ENCODE results near the gene DAZL. TPM values are rescaled to one million over a fixed set of nuclear protein-coding genes. Genes with fewer than 3 reads are reported as not detected.

The DAZL gene
- total RNA-seq, 1 donor from 2014 or later = 0.10 TPM

DNA sequence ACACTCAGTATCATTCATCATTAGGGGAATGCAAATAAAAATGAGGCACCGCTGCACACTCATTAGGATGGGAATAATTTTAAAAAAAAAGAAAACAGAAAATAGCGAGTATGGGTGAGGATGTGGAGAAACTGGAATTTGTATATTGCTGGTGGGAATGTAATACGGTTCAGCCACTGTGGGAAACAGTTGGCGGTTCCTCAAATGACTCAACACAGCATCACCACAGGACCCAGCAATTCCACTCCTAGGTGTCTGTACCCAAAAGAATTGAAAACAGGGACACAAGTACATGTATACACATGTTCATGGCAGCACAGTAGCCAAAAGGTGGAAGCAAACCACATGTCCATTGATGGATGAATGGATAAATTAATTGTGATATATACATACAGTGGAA, 56.5 kb downstream of the DAZL start:
- no peaks in the 10 kb centered on the region for H3K9me3 Mint-ChIP-seq
- H3K4me1 Mint-ChIP-seq (ENCODE audit: low read depth) = peaks cover 39% of the 10 kb centered on the region
- H3K27me3 Mint-ChIP-seq (ENCODE audit: insufficient read depth) = peaks cover 6% of the 10 kb centered on the region
- intact Hi-C loops (cut with micrococcal nuclease) = no loop called here
- H3K27ac Mint-ChIP-seq = no peak overlapping the region
- no peak overlapping the region for H3K4me3 Mint-ChIP-seq
- no peaks in the 10 kb centered on the region for H3K36me3 Mint-ChIP-seq (ENCODE audit: low read depth)
- DNase-seq (ENCODE audit: low spot score) = no peak

DNA sequence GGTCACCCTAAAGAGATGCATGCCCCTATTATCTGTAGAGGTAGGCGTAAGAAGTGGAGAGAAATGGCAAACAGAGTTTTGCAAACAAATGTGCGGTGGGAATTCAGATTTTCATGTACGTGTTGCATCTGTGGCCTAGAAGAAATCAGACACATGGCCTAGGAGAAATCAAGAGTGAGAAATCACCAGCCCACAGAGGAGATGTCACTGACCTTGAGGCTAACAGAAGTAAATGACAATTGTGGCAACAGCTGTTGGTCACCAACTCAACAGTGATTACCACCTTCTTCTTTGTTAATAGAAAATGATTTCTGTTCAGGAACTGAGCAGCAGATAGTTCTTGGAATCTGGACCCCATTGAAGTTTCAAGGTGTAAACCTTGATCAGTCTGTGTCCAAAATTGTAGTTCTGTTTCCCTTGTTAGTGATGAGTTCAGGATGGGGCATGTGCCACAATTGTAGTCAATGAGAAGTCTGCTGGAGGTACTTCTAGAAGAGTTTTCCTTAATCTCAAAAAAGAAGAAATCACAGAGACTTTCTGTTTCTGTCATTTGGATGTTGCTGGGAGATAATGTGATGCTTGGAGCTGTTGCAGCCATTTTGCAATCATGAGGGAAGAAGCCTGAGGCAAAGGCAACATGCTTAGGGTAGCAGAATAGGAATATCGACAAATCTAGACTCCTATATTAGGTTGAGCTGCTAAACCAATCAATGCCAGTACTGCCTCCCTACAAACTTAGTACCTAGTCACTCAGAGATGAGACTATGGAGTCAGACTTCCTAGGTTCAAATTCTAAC, 57.5 kb downstream of the DAZL start:
- intact Hi-C loops (cut with micrococcal nuclease) = no loop called here
- Mint-ChIP-seq H3K9me3 (no peaks in the 10 kb centered on the region), H3K27me3 (ENCODE audit: insufficient read depth) (peaks cover 5% of the 10 kb centered on the region), H3K4me3 (no peak overlapping the region), H3K36me3 (ENCODE audit: low read depth) (no peaks in the 10 kb centered on the region), H3K27ac (no peak overlapping the region), H3K4me1 (ENCODE audit: low read depth) (peaks cover 39% of the 10 kb centered on the region)
- no peak for DNase-seq (ENCODE audit: low spot score)

DNA sequence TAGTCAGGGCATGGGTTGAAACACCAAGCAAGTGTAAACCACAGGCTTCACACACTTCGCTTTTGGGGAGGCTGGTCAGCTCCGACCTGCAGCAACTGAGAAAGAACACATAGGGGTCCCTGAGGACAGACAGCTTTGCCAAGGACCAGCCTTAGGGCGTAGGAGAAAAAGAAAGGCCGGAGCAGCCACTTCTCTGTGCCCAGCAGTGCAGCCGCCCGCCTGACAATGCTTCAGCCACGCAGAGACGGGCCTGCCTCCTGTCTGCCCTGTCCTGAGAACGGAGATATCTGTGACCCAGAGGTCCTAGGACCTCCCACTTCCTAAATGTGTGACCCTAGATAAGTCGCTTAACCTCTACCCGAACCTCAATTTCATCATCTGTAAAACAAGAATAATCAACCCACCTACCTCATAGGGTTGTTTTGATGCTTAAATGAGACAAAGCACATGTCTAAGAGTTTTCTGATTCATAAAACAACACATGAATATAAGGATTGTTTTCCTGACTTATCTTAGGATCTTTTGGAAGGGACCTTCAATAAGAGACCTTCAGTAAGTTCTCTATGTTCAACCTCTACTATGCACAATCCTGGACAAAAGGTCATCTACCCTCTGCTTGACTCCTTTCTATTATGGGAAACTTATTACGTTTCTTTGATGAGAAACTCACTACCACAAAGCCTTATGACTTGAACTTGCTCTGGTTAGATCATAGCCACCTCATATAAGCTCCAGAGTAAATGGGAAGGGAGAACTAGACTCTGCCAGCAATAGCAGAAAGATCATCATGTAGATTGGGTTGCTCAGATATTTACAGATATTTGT, 58.8 kb downstream of the DAZL start:
- Mint-ChIP-seq H3K4me3 (no peak overlapping the region), H3K36me3 (ENCODE audit: low read depth) (no peaks in the 10 kb centered on the region), H3K27me3 (ENCODE audit: insufficient read depth) (peaks cover 8% of the 10 kb centered on the region), H3K9me3 (no peaks in the 10 kb centered on the region), H3K4me1 (ENCODE audit: low read depth) (peaks cover 38% of the 10 kb centered on the region), H3K27ac (no peak overlapping the region)
- intact Hi-C loops (cut with micrococcal nuclease) = no loop called here
- DNase-seq (ENCODE audit: low spot score) = no peak

DNA sequence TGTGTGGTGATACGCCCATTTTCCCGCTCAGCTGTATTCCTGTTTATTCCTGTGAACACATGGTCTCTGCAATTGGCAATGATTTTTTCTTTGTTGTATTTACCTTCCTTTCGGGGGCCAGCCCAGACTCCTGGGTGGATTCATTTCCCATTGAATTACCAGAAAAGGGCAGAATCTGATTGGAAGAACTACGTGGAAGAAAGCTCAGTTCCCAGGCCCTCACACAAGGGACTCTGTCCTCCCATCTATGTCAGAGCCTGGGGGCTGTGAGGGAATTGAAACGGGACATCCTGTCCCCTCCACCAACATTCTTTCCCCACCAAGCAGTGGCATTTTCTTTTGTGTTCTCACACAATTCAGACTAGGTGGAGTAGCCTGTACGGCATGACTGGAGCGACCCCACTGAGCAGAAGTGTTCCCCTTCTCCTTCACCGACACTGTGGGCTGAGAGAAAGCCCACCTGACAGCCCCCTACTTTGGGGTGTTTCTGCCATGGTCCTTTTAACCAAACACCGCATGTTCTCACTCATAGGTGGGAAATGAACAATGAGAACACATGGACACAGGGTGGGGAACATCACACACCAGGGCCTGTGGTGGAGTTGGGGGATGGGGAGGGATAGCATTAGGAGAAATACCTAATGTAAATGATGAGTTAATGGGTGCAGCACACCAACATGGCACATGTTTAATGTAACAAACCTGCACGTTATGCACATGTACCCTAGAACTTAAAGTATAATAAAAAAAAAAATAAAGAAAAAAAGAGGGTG, 59.6 kb downstream of the DAZL start:
- Mint-ChIP-seq H3K36me3 (ENCODE audit: low read depth) (no peaks in the 10 kb centered on the region), H3K4me1 (ENCODE audit: low read depth) (peaks cover 30% of the 10 kb centered on the region), H3K9me3 (no peaks in the 10 kb centered on the region), H3K27me3 (ENCODE audit: insufficient read depth) (peaks cover 11% of the 10 kb centered on the region), H3K27ac (no peak overlapping the region), H3K4me3 (no peak overlapping the region)
- no peak for DNase-seq (ENCODE audit: low spot score)
- intact Hi-C loops (cut with micrococcal nuclease) = no loop called here

DNA sequence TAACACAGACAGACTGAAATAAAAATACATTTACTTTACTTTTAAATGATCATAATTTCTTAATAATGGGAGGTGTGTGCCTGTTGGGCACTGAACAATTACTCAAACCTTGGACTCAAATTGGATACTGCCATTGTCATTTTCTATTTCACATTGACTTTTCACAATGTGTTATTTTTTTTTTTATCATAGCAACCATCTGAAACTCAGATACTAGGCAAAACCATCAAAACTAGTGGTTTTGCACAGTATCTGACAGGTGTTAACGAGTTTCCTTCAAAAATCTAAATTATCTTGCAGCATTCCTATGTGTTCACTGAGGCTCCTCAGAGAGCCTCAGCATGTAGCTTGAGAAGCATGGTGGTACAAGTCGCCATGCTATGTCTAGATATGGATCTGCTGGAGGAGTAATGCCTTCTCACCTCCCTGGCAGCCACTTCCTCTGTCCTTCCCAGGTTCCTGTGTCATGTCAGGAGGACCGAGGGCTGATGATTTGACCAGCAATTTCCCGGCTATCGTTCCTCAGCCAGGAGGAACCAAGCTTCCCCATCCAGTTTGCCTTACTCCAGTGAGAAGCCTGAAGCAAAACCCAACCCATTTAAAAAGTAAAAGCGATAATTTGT, 61.9 kb downstream of the DAZL start:
- intact Hi-C loops (cut with micrococcal nuclease) = no loop called here
- Mint-ChIP-seq H3K9me3 (no peaks in the 10 kb centered on the region), H3K36me3 (ENCODE audit: low read depth) (no peaks in the 10 kb centered on the region), H3K4me1 (ENCODE audit: low read depth) (peaks cover 25% of the 10 kb centered on the region), H3K27me3 (ENCODE audit: insufficient read depth) (peaks cover 20% of the 10 kb centered on the region), H3K4me3 (no peak overlapping the region), H3K27ac (no peak overlapping the region)
- DNase-seq (ENCODE audit: low spot score) = no peak

DNA sequence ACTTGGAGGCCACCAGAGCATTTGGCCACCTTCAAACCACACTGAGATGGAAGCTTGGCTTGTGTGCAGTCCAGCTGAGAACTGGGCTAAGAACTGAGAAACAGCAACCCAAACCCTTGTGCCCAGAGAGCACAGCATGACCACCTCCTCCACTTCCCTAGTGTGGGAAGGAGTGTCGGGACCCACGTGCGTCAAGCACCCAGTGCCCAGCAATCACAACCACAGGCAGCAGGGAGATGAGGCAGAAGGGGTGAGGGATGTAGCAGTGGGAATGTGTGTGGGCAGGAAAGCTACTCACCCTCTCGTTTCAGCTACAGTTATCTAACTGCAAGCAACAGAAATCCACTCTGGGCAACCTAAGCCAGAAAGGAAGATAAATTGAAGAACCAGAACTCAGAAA, 66.7 kb downstream of the DAZL start:
- Mint-ChIP-seq H3K36me3 (ENCODE audit: low read depth) (no peaks in the 10 kb centered on the region), H3K27me3 (ENCODE audit: insufficient read depth) (peaks cover 33% of the 10 kb centered on the region), H3K9me3 (no peaks in the 10 kb centered on the region), H3K4me1 (ENCODE audit: low read depth) (peaks cover 7% of the 10 kb centered on the region), H3K4me3 (no peak overlapping the region), H3K27ac (no peak overlapping the region)
- no peak for DNase-seq (ENCODE audit: low spot score)
- intact Hi-C loops (cut with micrococcal nuclease) = no loop called here

DNA sequence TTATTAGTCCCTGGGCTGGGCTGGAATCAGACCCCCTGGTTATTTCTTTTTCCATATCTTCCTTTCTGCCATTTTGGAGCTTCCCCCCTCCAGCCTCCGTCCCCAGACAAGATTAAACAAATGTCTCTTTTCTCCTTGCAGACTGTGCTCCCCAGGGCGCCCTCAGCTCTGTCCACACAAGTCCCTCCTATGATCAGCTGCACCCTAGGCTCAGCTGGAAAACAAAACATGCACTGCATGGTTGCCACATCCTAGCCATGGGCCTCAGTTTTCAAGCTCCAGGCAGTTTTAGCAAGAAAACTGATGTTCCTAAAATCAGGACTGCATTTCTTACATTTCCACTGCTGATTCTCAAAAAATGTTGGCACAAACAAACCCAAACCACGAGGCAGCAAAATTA, 68.2 kb downstream of the DAZL start:
- Mint-ChIP-seq H3K36me3 (ENCODE audit: low read depth) (no peaks in the 10 kb centered on the region), H3K27ac (no peak overlapping the region), H3K4me3 (no peak overlapping the region), H3K9me3 (no peaks in the 10 kb centered on the region), H3K4me1 (ENCODE audit: low read depth) (peaks cover 7% of the 10 kb centered on the region), H3K27me3 (ENCODE audit: insufficient read depth) (peaks cover 32% of the 10 kb centered on the region)
- DNase-seq (ENCODE audit: low spot score) = no peak
- intact Hi-C loops (cut with micrococcal nuclease) = no loop called here

Other genes with a start within 250 kb of the DAZL start
- 97.6 and 97.8 TPM in 2 replicates for gene RFTN1, start 91.7 kb downstream of the DAZL start, total RNA-seq